Measurements from ENCODE around the gene ANKRD9.

ANKRD9 gene

GRCh38 chr14:102509746-102510615, at the start of gene ANKRD9:
ANKRD9 (minus strand) TSS chr14:102509776; CDS start chr14:102507889, 1,887 bp downstream.
- peak; percentile 95 for DNase-seq (ENCODE audit: low read depth)
- TF ChIP-seq CTCF (IDR thresholded peaks at IDR 0.05; ENCODE audit: insufficient read depth, low read depth, low read length, missing control alignments): no peak
- peak within 1 kb of the TSS; percentile 52 for H3K4me3 ChIP-seq (ENCODE audit: low read length)

- H3K4me3 ChIP-seq (ENCODE audit: low read length): no peak overlapping the region
- no peak for TF ChIP-seq CTCF (IDR thresholded peaks at IDR 0.05; ENCODE audit: insufficient read depth, low read depth, low read length, missing control alignments)
- no peak for DNase-seq (ENCODE audit: low read depth)
Observed at GRCh38 chr14:102558556-102558955, 49.0 kb upstream of the ANKRD9 start.

GRCh38 chr14:102557434-102558226, 48.1 kb upstream of the ANKRD9 start:
- DNase-seq (ENCODE audit: low read depth): peak; percentile 90
- TF ChIP-seq CTCF (IDR thresholded peaks at IDR 0.05; ENCODE audit: insufficient read depth, low read depth, low read length, missing control alignments): no peak
- no peak overlapping the region for H3K4me3 ChIP-seq (ENCODE audit: low read length)

GRCh38 chr14:102556098-102556677, 46.6 kb upstream of the ANKRD9 start:
- no peak for TF ChIP-seq CTCF (IDR thresholded peaks at IDR 0.05; ENCODE audit: insufficient read depth, low read depth, low read length, missing control alignments)
- no peak for DNase-seq (ENCODE audit: low read depth)
- H3K4me3 ChIP-seq (ENCODE audit: low read length): no peak overlapping the region

- peak overlapping the region; percentile 25 for H3K4me3 ChIP-seq (ENCODE audit: low read length)
- TF ChIP-seq CTCF (IDR thresholded peaks at IDR 0.05; ENCODE audit: insufficient read depth, low read depth, low read length, missing control alignments): no peak
- peak; percentile 46 for DNase-seq (ENCODE audit: low read depth)
Observed at GRCh38 chr14:102554821-102555819, 45.5 kb upstream of the ANKRD9 start.
